Progenitor cell of endocrine pancreas (in vitro differentiated cells): ENCODE results near the gene EME1. TPM values are rescaled to one million over a fixed set of nuclear protein-coding genes. Genes with fewer than 3 reads are reported as not detected.

ENCODE experiments used
- DNase-seq: peaks from one replicate; pipeline ENCODE4 v3.0.0; 2021; ENCODE audit warnings: low spot score; ENCODE audit not compliant: unreplicated experiment
- H3K27ac Mint-ChIP-seq: 2 replicates; pipeline ENCODE4 v1.8.0; 2021; ENCODE audit warnings: mild to moderate bottlenecking, moderate library complexity, mixed read lengths
- H3K27me3 Mint-ChIP-seq: 2 replicates; pipeline ENCODE4 v1.8.0; 2021; ENCODE audit warnings: mixed read lengths
- H3K36me3 Mint-ChIP-seq: 2 replicates; pipeline ENCODE4 v1.8.0; 2022; ENCODE audit warnings: mixed read lengths; ENCODE audit not compliant: insufficient read depth
- H3K4me1 Mint-ChIP-seq: 2 replicates; pipeline ENCODE4 v1.8.0; 2021; ENCODE audit warnings: low read depth, mixed read lengths
- H3K4me3 Mint-ChIP-seq: 2 replicates; pipeline ENCODE4 v1.8.0; 2021; ENCODE audit warnings: low read depth, mild to moderate bottlenecking, moderate library complexity, mixed read lengths
- H3K9me3 Mint-ChIP-seq: 2 replicates; pipeline ENCODE4 v1.8.0; 2021; ENCODE audit warnings: low read depth, mixed read lengths
- total RNA-seq: library from RNA; stranded (reverse); gene quantifications from 2 replicates; pipeline ENCODE4 v1.2.1, GENCODE V29; 2021
- TF ChIP-seq, protein P1 (sequence below): fragments of 200-600 bp; sonication (generic); IDR thresholded peaks from one replicate; pipeline ENCODE4 v1.5.0; 2021; ENCODE audit warnings: antibody characterized with exemption, mild to moderate bottlenecking; ENCODE audit not compliant: unreplicated experiment

Gene EME1
- total RNA-seq, 1 donor from 2014 or later, result 10.1 TPM

DNA sequence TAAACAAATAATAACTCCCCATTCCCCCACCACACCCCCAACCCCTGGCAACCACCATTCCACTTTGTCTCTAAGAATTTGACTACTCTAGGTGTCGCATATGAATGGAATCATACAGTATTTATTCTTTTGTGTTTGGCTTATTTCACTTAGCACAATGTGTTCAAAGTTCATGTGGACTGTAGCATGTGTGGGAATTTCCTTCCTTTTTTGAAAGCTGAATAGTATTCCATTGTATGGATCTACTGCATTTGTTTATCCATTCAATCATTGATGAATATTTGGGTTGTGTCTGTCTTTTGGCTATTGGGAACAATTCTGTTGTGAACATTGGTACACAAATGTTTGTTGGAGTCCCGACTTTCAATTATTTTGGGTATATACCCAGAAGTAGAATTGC lies 49.7 kb downstream of the EME1 start:
- no peak overlapping the region for H3K27ac Mint-ChIP-seq
- peaks cover 7% of the 10 kb centered on the region for H3K36me3 Mint-ChIP-seq
- H3K9me3 Mint-ChIP-seq, result peaks cover 16% of the 10 kb centered on the region
- no peak overlapping the region for H3K4me3 Mint-ChIP-seq
- peaks cover 29% of the 10 kb centered on the region for H3K4me1 Mint-ChIP-seq
- DNase-seq, result no peak
- TF ChIP-seq, protein P1, sequence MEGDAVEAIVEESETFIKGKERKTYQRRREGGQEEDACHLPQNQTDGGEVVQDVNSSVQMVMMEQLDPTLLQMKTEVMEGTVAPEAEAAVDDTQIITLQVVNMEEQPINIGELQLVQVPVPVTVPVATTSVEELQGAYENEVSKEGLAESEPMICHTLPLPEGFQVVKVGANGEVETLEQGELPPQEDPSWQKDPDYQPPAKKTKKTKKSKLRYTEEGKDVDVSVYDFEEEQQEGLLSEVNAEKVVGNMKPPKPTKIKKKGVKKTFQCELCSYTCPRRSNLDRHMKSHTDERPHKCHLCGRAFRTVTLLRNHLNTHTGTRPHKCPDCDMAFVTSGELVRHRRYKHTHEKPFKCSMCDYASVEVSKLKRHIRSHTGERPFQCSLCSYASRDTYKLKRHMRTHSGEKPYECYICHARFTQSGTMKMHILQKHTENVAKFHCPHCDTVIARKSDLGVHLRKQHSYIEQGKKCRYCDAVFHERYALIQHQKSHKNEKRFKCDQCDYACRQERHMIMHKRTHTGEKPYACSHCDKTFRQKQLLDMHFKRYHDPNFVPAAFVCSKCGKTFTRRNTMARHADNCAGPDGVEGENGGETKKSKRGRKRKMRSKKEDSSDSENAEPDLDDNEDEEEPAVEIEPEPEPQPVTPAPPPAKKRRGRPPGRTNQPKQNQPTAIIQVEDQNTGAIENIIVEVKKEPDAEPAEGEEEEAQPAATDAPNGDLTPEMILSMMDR, result no peak
- no peaks in the 10 kb centered on the region for H3K27me3 Mint-ChIP-seq

DNA sequence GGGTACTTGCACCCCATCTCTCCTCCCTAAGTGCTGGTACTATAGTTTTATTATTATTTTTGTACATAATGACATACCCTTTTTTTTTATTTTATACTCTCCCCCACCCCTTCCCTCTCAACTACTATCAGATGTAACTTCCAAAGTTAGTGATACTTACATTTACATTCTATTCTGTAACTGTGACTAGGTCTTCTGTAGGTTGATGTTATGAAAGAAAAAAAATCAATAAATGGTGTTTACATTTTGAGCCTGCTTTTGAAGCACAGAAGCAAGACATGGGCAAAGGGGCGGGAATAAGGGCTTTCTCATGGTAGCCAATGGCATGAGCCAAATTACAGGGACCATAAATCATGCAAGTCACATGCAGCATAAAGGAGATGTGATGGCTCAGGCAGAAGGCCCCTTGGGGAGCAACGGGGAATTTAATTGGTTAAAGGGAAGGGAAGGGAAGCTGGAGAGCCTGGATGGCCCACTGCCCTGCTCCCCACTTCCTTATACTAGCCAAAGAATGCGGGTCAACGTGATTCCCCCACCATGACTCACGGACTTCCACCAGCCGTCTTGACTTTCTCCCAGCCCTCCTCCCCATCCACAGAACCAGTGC lies 50.6 kb downstream of the EME1 start:
- TF ChIP-seq, protein P1, result no peak
- Mint-ChIP-seq H3K4me1 (peaks cover 33% of the 10 kb centered on the region), H3K9me3 (peaks cover 13% of the 10 kb centered on the region), H3K27ac (peak overlapping the region; percentile 94), H3K36me3 (peaks cover 7% of the 10 kb centered on the region), H3K27me3 (no peaks in the 10 kb centered on the region), H3K4me3 (peak overlapping the region; percentile 18)
- no peak for DNase-seq

DNA sequence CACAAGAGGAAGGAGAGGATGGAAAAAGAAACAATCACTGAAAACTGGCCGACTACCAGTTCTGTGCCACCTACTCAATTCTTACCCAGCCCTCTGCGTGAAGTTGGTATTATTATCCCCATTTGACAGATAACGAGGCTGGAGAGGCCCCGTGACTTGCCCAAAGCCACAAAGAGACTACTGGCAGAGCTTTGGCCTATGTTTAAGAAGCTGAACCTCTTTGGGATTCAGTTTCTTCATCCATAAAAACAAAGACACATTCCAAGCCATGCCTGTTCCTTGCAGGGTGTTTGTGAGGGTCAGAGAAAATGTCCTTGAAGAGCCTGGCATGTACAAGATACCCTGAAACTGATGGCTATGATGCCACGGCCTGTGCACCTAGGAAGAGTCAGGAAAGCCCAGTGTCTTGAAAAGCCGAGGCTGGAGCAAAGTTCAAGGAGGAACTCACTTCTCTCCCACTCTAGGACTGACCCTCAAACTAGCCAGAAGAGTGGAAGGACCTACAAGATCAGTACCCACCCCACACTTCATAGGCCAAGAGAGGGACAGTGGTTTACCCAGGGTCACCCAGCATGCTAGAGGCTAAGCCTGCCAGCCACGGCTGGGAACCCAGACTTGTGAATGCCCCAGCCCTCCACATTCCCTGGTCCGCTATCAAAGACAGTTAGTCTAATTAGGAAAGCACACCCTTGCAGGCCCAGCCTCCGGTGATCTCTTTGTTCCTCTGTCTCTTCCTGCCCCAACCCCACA lies 51.4 kb downstream of the EME1 start:
- DNase-seq, result no peak
- H3K27me3 Mint-ChIP-seq, result no peaks in the 10 kb centered on the region
- H3K4me1 Mint-ChIP-seq, result peaks cover 41% of the 10 kb centered on the region
- peak overlapping the region; percentile 5 for H3K4me3 Mint-ChIP-seq
- peaks cover 6% of the 10 kb centered on the region for H3K9me3 Mint-ChIP-seq
- peak overlapping the region; percentile 94 for H3K27ac Mint-ChIP-seq
- H3K36me3 Mint-ChIP-seq, result peaks cover 2% of the 10 kb centered on the region
- TF ChIP-seq, protein P1, result no peak

DNA sequence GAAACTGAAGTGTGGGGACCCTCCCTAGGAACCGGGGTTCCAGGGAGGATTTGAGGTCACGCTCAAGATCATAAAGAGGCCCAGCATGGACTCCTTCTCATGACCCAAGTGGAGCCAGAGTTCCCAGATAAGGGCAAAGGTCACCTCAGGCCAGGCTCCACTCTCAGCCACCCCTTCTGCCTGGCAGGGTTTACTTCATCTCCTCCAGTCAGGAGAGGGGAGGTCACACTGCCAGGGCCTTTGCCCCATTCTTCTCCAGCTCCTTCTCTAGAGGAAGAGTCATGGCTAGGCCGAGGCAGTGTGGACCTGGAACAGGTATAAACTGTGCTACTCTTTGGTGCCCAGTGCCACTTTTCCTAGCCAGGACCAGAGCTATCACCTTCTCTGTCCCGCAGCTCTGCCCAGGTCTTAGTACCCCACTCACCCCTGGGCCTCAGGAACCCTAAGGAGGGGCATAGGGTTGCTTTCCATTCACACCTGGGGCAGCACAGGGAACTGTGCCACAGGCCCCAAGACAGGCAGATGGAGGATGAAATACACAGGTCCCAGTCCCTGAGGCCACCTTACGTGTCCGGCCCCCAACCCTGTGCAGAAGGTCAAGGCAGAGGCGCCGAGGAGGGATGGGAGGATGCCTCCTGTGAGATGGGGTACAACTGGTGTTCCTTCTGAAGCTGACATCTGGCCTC lies 52.1 kb downstream of the EME1 start:
- Mint-ChIP-seq H3K4me3 (peak overlapping the region; percentile 75), H3K9me3 (peaks cover 4% of the 10 kb centered on the region), H3K36me3 (peaks cover 2% of the 10 kb centered on the region), H3K27me3 (no peaks in the 10 kb centered on the region), H3K4me1 (peaks cover 45% of the 10 kb centered on the region), H3K27ac (peak overlapping the region; percentile 24)
- TF ChIP-seq, protein P1, result no peak
- DNase-seq, result no peak

DNA sequence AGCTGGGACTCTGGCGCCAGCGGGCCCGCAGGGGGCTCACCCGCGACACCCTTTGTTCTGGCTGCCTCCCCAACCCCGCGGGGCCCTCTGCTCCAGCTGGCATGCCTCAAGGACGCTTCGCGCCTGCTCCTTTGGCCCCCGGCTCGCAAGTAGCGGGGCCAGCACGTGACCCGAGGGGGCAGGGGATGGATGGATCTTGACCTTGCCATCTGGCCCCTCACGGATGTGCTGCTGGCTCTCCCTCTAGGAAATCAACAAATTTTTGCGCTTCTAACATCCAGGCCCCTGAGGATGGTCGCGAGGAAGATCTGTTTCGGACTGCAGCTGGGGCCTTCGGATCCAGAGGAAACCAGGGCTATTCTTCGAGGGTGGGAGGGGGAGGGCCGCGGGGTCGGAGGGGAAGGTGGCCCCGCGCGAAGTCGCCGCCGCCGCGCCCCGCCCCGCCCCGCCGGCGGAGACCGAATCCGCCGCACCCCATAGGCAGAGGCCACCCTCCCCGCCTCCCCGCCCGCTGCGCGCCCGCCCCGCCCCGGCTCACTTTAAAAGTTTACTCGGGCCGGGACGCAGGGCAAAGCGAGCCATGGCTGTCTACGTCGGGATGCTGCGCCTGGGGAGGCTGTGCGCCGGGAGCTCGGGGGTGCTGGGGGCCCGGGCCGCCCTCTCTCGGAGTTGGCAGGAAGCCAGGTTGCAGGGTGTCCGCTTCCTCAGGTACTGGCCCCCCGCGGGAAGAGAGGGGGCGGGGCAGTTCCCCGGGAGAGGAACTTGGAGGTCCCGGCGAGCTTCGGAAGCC lies 52.8 kb downstream of the EME1 start, which contains the start of gene ACSF2:
Gene ACSF2, plus strand, starts transcription at position 537 of the 790 bp plus-strand sequence. Its CDS starts 44 bp downstream, at position 581.
- Mint-ChIP-seq H3K36me3 (no peaks in the 10 kb centered on the region), H3K9me3 (no peaks in the 10 kb centered on the region), H3K4me3 (peak within 1 kb of the TSS; percentile 75), H3K4me1 (peaks cover 48% of the 10 kb centered on the region), H3K27me3 (no peaks in the 10 kb centered on the region), H3K27ac (peak within 1 kb of the TSS; percentile 94)
- TF ChIP-seq, protein P1, result no peak
- DNase-seq, result peak; percentile 35
